ENCODE results near the gene FOXP1. TPM values are rescaled to one million over a fixed set of nuclear protein-coding genes. Genes with fewer than 3 reads are reported as not detected.

Gene FOXP1
- total RNA-seq, 1 experiment from 2014 or later = 2.9 TPM

DNA sequence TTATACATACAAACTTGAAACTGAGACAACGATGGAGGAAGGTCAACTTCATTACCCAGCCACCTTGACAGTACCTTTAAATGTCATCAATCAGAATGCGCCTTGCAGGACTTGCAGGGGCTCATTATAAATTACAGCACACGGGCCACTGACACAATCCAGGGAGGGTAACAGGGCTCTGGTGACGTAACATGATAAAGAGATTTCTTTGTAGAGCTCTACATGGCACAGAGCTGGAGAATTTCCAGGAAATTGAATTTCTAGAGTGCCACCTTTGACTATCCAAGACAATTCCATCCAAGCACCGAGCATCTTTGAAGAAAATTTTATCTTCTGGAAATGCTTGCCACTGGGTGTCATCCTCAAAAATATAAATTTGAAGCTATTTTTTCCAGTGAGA lies 486.0 kb downstream of the FOXP1 start:
- ATAC-seq (no peak), DNase-seq (ENCODE audit: low read depth, low spot score) (no peak)
- TF ChIP-seq, protein P1, sequence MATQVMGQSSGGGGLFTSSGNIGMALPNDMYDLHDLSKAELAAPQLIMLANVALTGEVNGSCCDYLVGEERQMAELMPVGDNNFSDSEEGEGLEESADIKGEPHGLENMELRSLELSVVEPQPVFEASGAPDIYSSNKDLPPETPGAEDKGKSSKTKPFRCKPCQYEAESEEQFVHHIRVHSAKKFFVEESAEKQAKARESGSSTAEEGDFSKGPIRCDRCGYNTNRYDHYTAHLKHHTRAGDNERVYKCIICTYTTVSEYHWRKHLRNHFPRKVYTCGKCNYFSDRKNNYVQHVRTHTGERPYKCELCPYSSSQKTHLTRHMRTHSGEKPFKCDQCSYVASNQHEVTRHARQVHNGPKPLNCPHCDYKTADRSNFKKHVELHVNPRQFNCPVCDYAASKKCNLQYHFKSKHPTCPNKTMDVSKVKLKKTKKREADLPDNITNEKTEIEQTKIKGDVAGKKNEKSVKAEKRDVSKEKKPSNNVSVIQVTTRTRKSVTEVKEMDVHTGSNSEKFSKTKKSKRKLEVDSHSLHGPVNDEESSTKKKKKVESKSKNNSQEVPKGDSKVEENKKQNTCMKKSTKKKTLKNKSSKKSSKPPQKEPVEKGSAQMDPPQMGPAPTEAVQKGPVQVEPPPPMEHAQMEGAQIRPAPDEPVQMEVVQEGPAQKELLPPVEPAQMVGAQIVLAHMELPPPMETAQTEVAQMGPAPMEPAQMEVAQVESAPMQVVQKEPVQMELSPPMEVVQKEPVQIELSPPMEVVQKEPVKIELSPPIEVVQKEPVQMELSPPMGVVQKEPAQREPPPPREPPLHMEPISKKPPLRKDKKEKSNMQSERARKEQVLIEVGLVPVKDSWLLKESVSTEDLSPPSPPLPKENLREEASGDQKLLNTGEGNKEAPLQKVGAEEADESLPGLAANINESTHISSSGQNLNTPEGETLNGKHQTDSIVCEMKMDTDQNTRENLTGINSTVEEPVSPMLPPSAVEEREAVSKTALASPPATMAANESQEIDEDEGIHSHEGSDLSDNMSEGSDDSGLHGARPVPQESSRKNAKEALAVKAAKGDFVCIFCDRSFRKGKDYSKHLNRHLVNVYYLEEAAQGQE (IDR thresholded peaks at IDR 0.05; ENCODE audit: insufficient read depth in 1 of 2, low read depth in 2 of 2, low read length in 1 of 2) = no peak
- TF ChIP-seq SIN3A (IDR thresholded peaks at IDR 0.05; ENCODE audit: borderline replicate concordance, insufficient read depth, low read depth, low read length) = no peak
- TF ChIP-seq, protein P2, sequence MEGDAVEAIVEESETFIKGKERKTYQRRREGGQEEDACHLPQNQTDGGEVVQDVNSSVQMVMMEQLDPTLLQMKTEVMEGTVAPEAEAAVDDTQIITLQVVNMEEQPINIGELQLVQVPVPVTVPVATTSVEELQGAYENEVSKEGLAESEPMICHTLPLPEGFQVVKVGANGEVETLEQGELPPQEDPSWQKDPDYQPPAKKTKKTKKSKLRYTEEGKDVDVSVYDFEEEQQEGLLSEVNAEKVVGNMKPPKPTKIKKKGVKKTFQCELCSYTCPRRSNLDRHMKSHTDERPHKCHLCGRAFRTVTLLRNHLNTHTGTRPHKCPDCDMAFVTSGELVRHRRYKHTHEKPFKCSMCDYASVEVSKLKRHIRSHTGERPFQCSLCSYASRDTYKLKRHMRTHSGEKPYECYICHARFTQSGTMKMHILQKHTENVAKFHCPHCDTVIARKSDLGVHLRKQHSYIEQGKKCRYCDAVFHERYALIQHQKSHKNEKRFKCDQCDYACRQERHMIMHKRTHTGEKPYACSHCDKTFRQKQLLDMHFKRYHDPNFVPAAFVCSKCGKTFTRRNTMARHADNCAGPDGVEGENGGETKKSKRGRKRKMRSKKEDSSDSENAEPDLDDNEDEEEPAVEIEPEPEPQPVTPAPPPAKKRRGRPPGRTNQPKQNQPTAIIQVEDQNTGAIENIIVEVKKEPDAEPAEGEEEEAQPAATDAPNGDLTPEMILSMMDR (IDR thresholded peaks at IDR 0.05) = no peak
- no peak for TF ChIP-seq TCF7L2 (IDR thresholded peaks at IDR 0.05; ENCODE audit: low read depth, low read length)
- no peak for TF ChIP-seq POLR2AphosphoS5 (IDR thresholded peaks at IDR 0.05; ENCODE audit: low read depth, low read length)
- in situ Hi-C loops (cut with HindIII; ENCODE audit: low pct_unique_long_range_greater_than_20kb, low sequenced_read_pairs) (no loop called here), intact Hi-C loops (cut with micrococcal nuclease; ENCODE audit: unreplicated experiment) (no loop called here)
- no peak overlapping the region for H3K4me3 ChIP-seq (ENCODE audit: low read depth in 2 of 2, low read length in 2 of 2)
- no peak overlapping the region for H3K27ac ChIP-seq (ENCODE audit: low read length)
- ChIA-PET POLR2A (no interaction called here), CTCF (no interaction called here)
- H3K27me3 ChIP-seq (ENCODE audit: control insufficient read depth, insufficient read depth, low read length) = no peaks in the 10 kb centered on the region
- no peaks in the 10 kb centered on the region for H3K36me3 ChIP-seq (ENCODE audit: control insufficient read depth, insufficient read depth, low read length)
- no TSS peak for BruUV-seq (replicated peaks)
- H3K9me3 ChIP-seq (ENCODE audit: control insufficient read depth, insufficient read depth, low read depth, low read length) = no peaks in the 10 kb centered on the region
- no peaks in the 10 kb centered on the region for H3K4me1 ChIP-seq (ENCODE audit: control insufficient read depth, insufficient read depth, low read length)

DNA sequence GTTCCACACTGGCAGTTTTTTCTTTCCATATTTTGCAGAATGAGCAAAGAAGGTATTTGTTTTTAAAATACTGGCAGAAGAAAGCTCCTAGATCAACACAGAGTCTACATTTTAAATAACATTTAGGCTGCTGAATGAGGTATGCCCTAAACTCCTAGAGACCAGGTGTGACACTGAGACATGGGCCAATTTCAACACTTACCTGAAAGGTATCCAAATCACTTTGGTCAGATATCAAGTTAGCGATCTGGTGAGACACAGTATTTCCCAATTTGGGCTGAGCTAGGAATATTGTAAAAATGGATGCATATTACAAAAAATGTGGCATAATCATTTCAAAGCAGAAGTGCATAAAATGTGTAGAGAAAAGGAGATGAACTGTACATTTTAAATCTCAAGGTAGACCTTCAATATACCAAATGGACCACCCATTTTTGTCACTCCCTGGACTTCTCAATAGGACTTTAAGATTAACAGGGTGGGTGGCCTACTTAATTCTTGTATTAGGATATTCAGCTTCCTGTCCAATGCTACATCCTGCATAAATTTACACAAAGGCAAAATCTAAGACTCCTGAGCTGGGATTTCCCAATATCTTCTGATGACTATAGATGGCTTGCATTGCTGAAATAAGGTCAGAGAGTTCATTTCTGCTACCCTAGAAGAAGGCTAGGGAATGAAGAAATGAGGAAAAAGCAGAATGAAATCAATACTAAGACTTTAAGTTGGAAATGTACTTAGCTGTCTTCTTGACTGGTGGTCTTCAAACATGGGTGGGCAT lies 487.8 kb downstream of the FOXP1 start:
- no TSS peak for BruUV-seq (replicated peaks)
- POLR2A ChIA-PET = no interaction called here
- no peak for DNase-seq (ENCODE audit: low read depth, low spot score)
- no peaks in the 10 kb centered on the region for H3K4me1 ChIP-seq (ENCODE audit: control insufficient read depth, insufficient read depth, low read length)
- TF ChIP-seq, protein P1 (IDR thresholded peaks at IDR 0.05; ENCODE audit: insufficient read depth in 1 of 2, low read depth in 2 of 2, low read length in 1 of 2) = no peak
- TF ChIP-seq, protein P2 (IDR thresholded peaks at IDR 0.05) = no peak
- TF ChIP-seq POLR2AphosphoS5 (IDR thresholded peaks at IDR 0.05; ENCODE audit: low read depth, low read length) (no peak), SIN3A (IDR thresholded peaks at IDR 0.05; ENCODE audit: borderline replicate concordance, insufficient read depth, low read depth, low read length) (no peak), TCF7L2 (IDR thresholded peaks at IDR 0.05; ENCODE audit: low read depth, low read length) (no peak)
- CTCF ChIA-PET = no interaction called here
- no peak overlapping the region for H3K4me3 ChIP-seq (ENCODE audit: low read depth in 2 of 2, low read length in 2 of 2)
- H3K36me3 ChIP-seq (ENCODE audit: control insufficient read depth, insufficient read depth, low read length) = no peaks in the 10 kb centered on the region
- no peaks in the 10 kb centered on the region for H3K9me3 ChIP-seq (ENCODE audit: control insufficient read depth, insufficient read depth, low read depth, low read length)
- intact Hi-C loops (cut with micrococcal nuclease; ENCODE audit: unreplicated experiment) (no loop called here), in situ Hi-C loops (cut with HindIII; ENCODE audit: low pct_unique_long_range_greater_than_20kb, low sequenced_read_pairs) (no loop called here)
- no peak for ATAC-seq
- H3K27me3 ChIP-seq (ENCODE audit: control insufficient read depth, insufficient read depth, low read length) = no peaks in the 10 kb centered on the region
- no peak overlapping the region for H3K27ac ChIP-seq (ENCODE audit: low read length)

All from Panc1 (cell line).